Inflammatory macrophage treated with lipopolysaccharide for 4 hours (primary cell): ENCODE data around the gene SLC25A11.
A peak's percentile ranks its signal among the peaks of the same experiment; 100 is the strongest.
"Not testable (repeated sequence)": the region's sequence is repeated elsewhere in the genome, so short reads cannot be mapped to it uniquely, and the experiment has no call there.

Experiments used
- DNase-seq: peaks from one replicate; pipeline ENCODE4 v3.0.0-alpha.2; 2020

Gene SLC25A11

DNA sequence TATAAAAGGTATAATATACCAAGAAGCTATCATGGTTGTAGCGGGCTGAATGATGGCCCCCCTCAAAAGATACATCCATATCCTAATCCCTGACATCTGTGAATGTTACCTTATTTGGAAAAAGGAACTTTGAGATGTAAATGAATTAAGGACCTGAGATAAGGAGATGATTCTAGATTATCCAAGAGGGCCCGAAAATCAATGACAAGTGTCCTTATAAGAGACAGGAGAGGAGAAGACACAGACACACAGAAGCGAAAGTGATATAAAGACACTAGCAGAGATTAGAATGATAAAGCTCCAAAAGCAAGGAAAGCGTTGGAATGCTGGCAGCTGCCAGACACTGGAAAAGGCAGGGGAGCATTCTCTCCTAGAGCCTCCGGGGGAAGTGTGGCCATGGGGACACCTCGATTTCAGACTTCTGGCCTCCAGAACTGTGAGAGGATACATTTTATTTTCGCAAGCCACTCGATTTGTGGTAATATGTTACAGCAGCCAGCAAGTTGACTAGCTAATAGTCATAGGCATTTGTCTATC lies 20.3 kb downstream of the SLC25A11 start:
- DNase-seq = no peak

DNA sequence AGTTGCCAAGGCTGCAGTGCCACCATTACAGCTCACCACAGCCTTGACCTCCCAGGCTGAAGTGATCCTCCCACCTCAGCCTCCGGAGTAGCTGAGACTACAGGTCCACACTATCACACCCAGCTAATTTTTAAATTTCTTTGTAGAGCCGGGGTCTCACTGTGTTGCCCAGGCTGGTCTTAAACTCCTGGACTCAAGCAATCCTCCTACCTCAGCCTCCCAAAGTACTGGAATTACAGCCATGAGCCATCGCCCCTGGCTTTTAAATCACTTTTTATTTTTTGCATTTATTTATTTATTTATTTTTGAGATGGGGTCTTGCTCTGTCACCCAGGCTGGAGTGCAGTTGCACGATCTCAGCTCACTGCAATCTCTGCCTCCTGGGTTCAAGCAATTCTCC lies 25.3 kb downstream of the SLC25A11 start:
- not testable (repeated sequence) for DNase-seq

DNA sequence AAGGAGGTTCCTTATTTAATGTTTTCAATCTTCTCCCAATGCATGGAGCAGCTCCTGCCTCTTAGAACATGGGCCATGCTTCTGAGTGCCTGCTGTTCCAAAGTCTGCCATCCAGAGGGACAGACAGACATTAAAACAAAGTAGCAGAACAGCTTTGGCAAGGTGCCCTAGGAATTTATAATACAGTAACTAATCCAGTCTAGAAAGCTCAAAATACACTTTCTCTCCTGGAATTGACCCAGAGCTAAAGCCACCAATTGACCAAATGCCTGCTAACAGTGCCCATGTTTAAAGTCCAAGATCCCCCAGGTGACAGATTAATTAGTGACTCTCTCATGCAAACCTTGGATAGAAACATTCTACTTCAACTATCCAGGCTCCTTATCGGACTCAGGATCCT lies 25.9 kb downstream of the SLC25A11 start:
- DNase-seq = no peak

DNA sequence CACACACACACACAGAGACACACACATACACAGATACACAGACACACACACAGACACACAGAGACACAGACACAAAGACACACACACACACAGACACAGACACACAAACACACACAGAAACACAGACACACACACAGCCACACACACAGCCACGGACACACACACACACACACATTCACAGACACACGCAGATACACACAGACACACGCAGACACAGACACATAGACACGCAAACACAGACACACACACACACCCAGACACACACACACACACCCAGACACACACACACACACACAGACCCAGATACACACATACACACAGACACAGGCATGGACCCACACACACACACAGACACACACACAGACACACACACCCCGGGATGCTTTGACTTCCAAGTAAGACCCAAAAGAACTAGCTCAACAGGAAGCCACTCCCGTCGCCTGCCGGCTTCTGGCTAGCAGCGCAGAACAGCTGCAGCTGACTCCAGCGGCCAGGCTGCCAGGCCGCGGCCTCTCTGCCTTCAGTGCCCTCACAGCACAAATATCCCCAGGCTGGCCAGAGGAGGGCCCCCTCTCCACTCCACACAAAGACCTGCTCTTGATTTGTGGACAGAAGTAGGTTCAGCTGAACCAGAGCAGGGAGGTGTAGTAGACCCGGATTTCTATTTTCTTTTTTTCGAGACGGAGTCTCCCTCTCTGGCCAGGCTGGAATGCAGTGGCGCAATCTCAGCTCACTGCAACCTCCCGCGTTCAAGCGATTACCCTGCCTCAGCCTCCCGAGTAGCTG lies 30.9 kb downstream of the SLC25A11 start:
- peak; percentile 89 for DNase-seq

DNA sequence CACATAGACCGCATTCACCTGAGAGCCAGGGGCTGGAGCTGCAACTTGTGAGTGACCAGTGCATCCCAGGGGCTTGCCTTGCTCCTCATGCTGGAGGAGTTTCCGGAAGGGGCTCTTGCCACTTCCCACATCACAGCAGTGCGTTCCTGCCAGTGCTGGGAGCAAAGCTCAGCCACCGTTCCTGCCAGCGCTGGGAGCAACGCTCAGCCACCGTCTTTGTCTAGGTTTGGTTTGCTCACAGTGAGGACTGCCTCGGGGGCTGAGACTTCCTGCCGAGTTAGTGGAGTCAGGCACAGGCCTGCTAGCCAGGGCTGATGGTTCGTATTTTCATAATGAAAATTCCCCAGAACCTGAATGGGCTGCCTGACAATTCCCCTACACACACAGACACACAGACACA lies 31.5 kb downstream of the SLC25A11 start:
- DNase-seq = no peak

DNA sequence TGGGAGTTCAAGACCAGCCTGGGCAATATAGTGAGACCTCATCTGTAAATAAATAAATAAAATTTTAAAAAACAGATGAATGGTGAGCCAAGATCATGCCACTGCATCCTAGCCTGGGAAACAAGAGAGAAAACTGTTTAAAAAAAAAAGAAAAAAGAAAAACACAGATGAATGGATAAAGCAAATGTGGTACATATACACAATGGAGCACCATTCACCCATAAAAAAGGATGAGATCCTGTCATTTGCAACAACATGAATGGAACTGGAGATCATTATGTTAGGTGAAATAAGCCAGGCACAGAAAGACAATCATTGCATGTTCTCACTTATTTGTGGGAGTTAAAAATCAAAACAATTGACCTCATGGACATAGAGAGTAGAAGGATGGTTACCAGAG lies 33.2 kb downstream of the SLC25A11 start:
- not testable (repeated sequence) for DNase-seq

DNA sequence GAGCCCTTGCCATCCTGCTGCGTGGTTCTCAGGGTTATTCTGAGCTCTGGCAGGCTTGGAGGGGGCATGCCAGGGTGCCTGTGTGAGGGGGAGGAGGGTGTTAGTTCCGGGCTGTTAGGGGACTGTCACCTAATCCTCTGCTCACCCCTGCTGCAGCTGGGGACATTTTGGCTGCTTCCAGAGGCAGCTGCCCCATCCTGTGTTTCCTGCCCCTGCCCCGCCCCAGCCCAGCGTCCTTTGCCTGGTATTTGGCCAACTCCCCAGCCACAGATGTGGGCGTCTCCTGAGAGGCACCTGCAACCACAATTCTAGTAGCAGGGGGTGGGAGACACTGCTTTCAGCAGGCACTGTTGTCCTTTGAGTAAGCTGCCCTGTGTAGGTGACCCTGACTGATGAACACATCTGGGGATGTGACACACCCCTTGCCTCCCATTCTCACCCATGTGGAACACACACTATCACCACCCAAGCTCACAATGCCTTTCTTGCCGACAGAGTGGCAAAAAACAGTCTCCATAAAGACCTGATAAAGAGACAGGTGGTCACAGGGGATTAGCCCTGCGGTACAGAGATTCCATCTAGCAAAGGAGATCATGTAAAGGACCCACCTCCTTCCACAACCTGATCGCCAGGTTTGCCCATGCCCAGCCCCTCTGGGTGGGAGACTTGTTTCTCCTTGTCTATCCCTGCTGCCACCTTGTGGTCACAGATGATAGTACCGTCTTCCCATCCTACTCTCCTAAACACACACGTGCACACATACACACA lies 36.6 kb downstream of the SLC25A11 start, which contains the start of gene CHRNE:
CHRNE (minus strand) TSS at position 48 of the 768 bp plus-strand sequence; CDS start at position 13, 35 bp downstream.
- peak; percentile 59 for DNase-seq

DNA sequence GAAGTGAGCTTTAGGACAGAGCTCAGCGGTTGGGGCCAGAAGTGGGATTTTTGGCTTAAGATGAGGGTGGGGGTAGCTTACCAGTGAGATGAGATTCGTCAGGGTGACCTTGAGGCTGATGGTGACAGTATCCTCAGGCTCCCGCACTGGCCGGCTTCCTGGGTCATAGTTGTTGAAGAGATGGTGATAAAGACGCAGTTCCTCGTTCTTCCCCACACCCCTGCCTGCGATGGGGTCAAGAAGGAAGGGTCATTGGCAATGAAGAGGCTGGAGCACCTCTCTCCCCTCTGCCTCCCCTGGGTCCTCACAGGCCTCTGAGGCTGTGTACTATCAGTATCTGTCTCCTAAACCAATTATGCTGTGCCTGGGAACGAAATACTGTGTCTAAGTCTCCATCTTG lies 37.3 kb downstream of the SLC25A11 start:
- DNase-seq = no peak

DNA sequence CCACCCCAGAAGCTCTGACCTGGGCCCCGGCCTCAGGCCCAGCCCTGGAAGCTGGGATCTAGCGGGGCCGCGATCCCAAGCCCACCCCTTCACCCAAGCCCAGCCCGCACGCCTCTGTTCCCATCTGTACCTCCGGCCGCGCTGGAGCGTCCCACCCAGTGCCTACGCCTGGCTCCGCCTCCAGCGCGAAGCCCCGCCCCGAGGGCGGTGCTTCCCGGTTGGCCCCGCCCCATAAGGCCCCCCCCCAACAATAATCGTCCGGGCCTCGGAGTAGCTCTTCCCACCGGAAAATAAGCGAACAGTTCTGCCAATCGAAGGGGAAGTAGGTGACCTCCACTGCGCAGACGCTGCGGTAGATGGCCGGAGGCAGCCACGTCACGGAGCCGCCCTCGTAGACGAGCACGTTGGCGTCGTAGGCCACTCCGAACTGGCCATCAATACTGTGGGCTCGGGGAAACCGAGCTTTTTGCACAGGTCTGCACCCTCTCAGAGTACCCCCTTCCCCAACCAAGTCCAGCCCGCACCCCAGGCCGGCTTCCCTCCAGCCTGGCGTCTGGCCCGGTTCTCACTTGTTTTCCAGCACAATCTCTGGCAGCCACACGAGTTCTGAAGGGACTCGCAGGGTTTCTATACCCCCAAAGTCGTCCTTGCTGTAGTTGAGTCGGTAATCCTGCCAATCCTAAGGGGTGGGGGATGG lies 38.0 kb downstream of the SLC25A11 start:
- peak; percentile 83 for DNase-seq

DNA sequence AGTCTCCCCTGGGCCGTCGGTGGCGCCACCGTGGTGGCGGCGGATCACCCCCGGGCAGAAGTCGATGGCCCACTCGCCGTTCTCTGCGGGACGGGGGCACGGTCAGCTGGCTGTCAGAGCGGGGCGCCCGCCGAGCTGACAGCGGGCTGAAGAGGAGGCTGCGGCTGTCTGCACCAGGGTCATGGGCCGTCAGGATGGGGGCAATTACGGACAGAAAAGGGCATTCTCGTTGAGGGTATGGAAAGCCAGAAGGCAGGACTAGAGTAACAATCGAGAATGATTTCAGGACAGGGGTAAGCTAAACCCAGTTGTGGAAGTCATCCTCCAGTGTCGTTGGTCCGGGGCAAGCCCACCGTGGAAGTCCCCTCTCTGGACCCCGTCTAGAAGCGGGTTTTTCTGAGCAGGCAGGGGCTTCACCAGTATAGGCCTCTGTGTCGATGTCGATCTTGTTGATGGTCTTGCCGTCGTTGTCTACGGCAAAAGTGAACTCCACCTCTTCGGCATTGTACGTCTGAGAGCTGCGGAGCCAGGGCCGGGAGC lies 38.7 kb downstream of the SLC25A11 start:
- DNase-seq = no peak

DNA sequence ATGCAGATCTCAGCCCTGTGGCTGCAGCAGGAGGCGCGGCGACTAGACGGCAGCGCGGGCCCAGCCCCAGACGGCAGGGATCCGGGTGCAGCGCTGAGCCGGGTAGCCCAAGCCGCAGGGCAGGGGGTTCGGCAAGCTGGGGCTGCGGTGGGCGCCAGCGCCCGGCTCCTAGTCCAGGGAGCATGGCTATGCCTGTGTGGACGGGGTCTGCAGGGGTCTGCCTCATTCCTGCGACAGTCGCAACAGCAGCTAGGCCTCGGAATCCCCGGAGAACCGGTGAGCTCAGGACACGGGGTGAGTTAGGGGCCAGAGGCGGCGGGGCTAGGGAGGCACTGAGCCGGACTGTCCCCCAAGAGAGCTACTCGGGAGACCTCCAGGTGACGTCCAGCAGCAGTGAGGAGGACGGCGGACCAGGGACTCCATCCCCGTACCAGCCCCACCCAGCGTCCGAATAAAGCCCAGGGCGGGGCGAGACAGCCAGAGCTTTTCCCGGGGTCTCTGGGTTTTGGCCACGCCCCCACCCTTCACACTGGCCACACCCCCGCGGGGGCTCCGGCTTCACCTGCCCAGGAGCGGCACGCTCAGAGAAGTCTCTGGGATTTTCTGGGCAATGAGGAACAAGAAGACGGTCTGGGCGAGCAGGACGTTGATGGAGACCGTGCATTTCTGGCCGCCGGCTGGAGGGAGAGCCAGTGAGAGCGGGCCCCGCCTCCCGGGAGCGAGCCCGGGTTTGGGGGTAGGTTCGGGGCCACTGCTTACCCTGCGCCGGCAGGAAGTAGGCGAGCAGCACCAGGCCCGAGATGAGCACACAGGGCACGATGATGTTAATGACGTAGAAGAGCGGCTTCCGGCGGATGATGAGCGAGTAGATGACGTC lies 39.4 kb downstream of the SLC25A11 start:
- peak; percentile 62 for DNase-seq

DNA sequence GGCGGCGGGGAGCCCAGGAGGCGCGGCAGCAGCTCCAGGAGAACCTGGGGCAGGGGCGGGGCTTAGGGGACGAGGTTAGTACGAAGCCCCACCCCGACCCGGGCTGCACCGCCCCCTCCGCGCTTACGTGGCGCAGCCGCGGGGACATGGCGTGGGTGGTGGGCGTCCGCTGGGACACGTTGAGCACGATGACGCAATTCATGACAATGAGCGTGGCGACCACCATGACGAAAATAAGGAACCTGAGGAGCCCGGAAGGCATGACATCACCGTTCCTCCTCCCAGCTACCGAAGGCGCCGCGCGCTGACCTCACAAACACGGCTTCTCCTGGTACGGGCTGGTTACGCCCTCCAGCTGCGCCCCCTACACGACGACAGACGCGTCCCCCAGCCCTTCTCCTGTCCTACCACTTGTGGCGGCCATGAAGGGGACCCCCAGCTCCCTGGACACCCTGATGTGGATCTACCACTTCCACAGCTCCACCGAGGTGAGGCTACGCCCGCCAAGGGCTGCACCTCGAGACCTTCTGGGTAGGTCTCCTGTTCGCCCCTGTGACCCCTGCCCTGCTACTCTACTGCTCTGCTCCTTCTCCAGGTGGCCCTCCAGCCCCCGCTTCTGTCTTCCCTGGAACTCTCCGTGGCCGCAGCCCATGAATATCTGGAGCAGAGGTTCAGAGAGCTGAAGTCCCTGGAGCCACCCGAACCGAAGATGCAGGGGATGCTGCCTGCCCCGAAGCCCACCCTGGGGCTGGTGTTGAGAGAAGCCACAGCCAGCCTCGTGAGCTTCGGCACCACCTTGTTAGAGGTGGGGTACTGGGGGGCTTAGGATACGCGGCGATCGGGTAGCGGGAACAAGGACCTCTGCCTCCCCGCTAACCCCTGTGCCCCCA lies 40.3 kb downstream of the SLC25A11 start, which contains the start of gene C17orf107:
C17orf107 (plus strand) TSS at position 196 of the 890 bp plus-strand sequence; CDS start at position 423, 227 bp downstream.
- DNase-seq = peak; percentile 99

DNA sequence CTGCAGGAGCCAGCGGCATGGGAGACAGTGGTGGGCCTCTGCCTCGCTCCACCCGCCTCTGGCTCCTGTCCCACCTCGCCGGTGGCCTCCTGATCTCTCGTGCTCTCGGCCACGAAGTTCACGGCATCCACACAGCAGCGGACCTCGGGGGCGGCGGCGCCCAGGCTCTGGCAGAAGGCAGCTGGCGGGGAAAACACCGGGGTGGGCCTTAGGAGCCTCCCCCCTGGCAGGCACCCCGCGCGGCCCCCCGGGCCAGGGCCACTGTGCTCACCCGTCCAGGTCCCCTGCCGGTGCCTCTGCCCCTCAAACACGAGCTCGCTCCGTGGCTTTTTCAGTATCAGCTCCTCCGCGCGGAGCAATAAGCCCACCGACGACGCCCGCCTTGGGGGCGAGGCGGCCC lies 40.9 kb downstream of the SLC25A11 start:
- DNase-seq = no peak

DNA sequence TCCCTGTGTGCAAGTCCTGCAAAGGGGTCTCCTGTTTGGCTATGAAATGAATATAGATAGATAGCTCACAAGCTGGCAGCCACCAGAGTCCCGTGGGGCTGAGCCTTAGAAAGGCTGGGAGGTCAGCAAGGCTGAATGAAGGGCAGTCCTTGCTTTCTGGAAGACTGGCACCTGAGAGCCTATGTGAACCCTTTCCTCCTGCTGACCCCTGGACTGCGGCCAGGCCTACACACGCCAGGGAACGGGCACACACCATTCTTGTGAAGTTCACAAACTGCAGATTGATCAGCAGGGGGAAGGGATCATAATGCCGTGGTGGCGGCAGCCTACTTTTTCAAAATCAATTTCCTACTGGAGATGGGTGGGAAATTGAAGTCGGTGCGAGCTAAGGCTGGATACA lies 41.5 kb downstream of the SLC25A11 start:
- no peak for DNase-seq

DNA sequence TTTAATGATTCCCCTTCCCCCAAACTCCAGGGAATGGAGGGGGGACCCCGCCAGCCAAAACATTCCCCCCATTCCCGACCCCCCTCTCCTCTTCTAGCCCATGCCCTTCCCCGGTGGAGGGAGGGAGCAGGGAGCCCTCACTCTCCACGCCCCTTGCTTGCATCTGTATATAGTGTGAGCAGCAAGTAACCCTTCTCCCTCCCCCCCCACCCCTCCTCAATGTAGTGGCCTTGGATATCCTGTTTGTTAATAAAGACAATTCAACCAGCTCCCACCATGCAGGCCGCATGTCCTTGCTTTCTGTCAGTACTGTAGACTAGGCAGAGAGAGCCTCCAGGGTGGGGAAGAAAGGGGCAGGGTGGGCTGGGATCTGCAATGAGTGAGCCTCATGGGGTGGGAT lies 42.1 kb downstream of the SLC25A11 start:
- no peak for DNase-seq

DNA sequence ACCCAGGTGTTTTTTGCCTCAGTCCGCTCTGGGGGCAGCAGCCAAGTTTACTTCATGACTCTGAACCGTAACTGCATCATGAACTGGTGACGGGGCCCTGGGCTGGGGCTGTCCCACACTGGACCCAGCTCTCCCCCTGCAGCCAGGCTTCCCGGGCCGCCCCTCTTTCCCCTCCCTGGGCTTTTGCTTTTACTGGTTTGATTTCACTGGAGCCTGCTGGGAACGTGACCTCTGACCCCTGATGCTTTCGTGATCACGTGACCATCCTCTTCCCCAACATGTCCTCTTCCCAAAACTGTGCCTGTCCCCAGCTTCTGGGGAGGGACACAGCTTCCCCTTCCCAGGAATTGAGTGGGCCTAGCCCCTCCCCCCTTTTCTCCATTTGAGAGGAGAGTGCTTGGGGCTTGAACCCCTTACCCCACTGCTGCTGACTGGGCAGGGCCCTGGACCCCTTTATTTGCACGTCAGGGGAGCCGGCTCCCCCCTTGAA lies 42.6 kb downstream of the SLC25A11 start:
- no peak for DNase-seq

DNA sequence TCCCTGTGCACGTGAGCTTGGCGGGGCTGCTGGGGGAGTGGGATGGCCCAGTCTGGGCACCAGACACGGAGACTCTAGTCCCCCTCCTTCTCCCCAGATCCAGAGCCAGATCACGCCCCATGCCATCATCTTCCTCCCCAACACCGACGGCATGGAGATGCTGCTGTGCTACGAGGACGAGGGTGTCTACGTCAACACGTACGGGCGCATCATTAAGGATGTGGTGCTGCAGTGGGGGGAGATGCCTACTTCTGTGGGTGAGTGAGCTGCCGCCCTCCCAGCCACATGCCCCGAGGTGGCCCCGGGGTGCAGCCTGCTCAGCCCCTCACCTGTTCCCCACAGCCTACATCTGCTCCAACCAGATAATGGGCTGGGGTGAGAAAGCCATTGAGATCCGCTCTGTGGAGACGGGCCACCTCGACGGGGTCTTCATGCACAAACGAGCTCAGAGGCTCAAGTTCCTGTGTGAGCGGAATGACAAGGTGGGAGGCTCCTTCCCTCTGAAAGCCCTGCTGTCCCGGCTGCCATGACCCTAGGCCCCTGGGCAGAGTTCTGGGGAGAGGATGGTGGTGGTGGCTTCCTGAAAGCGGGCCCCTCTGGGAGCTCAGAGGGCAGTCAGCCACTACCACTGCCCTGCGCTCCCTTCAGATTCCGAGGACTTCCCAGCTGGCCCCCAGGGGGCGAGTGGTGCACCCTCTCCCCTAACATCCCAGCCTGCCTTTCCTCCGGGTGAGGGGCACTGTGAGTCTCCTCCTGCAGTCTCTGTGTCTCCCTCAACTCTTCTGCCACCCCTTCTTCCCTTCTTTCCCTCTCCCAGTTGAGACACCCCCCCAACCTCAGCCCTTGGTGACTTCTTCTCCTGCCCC lies 43.3 kb downstream of the SLC25A11 start:
- DNase-seq = no peak

DNA sequence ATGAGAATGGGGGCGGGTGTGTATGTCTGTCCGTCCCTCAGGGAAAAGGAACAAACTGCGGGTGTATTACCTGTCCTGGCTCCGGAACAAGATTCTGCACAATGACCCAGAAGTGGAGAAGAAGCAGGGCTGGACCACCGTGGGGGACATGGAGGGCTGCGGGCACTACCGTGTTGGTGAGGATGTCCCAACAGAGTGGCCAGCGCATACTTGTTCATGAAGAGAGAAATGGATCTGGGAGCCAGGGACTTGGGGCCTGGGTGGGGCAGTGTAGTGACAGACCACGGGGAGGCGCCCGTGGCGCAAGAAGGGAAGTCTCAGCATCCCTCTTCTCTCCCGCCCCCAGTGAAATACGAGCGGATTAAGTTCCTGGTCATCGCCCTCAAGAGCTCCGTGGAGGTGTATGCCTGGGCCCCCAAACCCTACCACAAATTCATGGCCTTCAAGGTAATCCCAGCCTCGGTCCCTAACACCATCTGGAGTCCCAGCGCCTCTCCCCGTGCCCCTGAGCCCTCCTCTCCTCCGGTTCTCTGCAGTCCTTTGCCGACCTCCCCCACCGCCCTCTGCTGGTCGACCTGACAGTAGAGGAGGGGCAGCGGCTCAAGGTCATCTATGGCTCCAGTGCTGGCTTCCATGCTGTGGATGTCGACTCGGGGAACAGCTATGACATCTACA lies 44.1 kb downstream of the SLC25A11 start:
- DNase-seq = peak; percentile 74

DNA sequence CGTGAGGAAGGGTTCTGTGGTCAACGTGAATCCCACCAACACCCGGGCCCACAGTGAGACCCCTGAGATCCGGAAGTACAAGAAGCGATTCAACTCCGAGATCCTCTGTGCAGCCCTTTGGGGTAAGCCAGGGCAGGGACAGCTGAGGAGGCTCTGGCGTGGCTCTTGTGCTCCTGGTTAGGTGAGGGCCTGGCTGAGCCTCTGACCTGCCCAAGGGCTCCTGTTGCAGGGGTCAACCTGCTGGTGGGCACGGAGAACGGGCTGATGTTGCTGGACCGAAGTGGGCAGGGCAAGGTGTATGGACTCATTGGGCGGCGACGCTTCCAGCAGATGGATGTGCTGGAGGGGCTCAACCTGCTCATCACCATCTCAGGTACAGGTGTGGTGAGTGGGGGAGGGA lies 44.7 kb downstream of the SLC25A11 start:
- DNase-seq = no peak
